ENCODE data around the gene NDST1.

NDST1 gene

DNA sequence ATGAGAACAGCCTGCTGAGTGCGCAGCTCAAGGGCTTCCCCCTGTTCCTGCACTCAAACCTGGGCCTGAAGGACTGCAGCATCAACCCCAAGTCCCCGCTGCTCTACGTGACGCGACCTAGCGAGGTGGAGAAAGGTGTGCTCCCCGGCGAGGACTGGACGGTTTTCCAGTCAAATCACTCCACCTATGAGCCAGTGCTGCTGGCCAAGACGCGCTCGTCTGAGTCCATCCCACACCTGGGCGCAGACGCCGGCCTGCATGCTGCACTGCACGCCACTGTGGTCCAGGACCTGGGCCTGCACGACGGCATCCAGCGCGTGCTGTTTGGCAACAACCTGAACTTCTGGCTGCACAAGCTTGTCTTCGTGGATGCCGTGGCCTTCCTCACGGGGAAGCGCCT lies 19.9 kb downstream of the NDST1 start:
- TF ChIP-seq, protein P1, sequence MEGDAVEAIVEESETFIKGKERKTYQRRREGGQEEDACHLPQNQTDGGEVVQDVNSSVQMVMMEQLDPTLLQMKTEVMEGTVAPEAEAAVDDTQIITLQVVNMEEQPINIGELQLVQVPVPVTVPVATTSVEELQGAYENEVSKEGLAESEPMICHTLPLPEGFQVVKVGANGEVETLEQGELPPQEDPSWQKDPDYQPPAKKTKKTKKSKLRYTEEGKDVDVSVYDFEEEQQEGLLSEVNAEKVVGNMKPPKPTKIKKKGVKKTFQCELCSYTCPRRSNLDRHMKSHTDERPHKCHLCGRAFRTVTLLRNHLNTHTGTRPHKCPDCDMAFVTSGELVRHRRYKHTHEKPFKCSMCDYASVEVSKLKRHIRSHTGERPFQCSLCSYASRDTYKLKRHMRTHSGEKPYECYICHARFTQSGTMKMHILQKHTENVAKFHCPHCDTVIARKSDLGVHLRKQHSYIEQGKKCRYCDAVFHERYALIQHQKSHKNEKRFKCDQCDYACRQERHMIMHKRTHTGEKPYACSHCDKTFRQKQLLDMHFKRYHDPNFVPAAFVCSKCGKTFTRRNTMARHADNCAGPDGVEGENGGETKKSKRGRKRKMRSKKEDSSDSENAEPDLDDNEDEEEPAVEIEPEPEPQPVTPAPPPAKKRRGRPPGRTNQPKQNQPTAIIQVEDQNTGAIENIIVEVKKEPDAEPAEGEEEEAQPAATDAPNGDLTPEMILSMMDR (IDR thresholded peaks at IDR 0.05; ENCODE audit: insufficient read depth, low read length), result no peak
- TF ChIP-seq SPI1 (IDR thresholded peaks at IDR 0.05; ENCODE audit: borderline replicate concordance, low read depth), result no peak
- no peak for TF ChIP-seq GABPA (IDR thresholded peaks at IDR 0.05; ENCODE audit: low read depth)
- TF ChIP-seq POLR2AphosphoS5 (IDR thresholded peaks at IDR 0.05; ENCODE audit: low read depth), result no peak
- TF ChIP-seq, protein P2, sequence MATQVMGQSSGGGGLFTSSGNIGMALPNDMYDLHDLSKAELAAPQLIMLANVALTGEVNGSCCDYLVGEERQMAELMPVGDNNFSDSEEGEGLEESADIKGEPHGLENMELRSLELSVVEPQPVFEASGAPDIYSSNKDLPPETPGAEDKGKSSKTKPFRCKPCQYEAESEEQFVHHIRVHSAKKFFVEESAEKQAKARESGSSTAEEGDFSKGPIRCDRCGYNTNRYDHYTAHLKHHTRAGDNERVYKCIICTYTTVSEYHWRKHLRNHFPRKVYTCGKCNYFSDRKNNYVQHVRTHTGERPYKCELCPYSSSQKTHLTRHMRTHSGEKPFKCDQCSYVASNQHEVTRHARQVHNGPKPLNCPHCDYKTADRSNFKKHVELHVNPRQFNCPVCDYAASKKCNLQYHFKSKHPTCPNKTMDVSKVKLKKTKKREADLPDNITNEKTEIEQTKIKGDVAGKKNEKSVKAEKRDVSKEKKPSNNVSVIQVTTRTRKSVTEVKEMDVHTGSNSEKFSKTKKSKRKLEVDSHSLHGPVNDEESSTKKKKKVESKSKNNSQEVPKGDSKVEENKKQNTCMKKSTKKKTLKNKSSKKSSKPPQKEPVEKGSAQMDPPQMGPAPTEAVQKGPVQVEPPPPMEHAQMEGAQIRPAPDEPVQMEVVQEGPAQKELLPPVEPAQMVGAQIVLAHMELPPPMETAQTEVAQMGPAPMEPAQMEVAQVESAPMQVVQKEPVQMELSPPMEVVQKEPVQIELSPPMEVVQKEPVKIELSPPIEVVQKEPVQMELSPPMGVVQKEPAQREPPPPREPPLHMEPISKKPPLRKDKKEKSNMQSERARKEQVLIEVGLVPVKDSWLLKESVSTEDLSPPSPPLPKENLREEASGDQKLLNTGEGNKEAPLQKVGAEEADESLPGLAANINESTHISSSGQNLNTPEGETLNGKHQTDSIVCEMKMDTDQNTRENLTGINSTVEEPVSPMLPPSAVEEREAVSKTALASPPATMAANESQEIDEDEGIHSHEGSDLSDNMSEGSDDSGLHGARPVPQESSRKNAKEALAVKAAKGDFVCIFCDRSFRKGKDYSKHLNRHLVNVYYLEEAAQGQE (IDR thresholded peaks at IDR 0.05; ENCODE audit: insufficient replicate concordance, low read depth), result no peak
- no peak for DNase-seq (ENCODE audit: low read depth in 1 of 2, low spot score in 1 of 2)
- Histone ChIP-seq H3K27me3 (ENCODE audit: insufficient read depth, poor library complexity, severe bottlenecking) (no peaks in the 10 kb centered on the region), H3K4me3 (replicated peaks; ENCODE audit: insufficient read depth, low read length) (no peak overlapping the region), H3K27ac (replicated peaks) (no peak overlapping the region)

DNA sequence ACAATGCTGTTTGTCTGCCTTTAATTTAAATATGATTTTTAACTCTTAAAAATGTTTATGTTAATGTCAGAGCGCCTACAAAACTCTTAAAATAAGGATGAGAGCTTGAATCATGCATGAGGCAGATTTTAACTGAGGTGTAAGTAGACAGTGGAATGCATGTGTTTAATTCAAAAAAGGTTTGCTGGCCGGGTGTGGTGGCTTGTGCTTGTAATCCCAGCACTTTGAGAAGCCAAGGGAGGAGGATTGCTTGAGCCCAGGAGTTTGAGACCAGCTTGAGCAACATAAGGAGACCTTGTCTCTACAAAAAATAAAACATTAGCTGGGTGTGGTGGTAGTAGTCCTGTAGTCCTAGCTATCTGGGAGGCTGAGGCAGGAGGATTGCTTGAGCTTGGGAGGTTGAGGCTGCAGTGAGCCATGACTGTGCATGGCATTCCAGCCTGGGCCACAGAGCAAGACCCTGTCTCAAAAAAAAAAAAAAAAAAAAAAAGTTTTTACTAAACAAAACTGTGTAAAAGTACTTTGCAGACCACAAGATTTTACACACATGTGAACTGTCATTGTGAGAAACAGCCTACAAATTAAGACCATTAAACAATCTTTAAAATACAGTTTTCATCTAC lies 21.1 kb downstream of the NDST1 start:
- Histone ChIP-seq H3K4me3 (replicated peaks; ENCODE audit: insufficient read depth, low read length) (no peak overlapping the region), H3K27me3 (ENCODE audit: insufficient read depth, poor library complexity, severe bottlenecking) (no peaks in the 10 kb centered on the region), H3K27ac (replicated peaks) (no peak overlapping the region)
- no peak for DNase-seq (ENCODE audit: low read depth in 1 of 2, low spot score in 1 of 2)
- TF ChIP-seq, protein P1 (IDR thresholded peaks at IDR 0.05; ENCODE audit: insufficient read depth, low read length), result no peak
- TF ChIP-seq SPI1 (IDR thresholded peaks at IDR 0.05; ENCODE audit: borderline replicate concordance, low read depth) (no peak), GABPA (IDR thresholded peaks at IDR 0.05; ENCODE audit: low read depth) (no peak), POLR2AphosphoS5 (IDR thresholded peaks at IDR 0.05; ENCODE audit: low read depth) (no peak)
- TF ChIP-seq, protein P2 (IDR thresholded peaks at IDR 0.05; ENCODE audit: insufficient replicate concordance, low read depth), result no peak

DNA sequence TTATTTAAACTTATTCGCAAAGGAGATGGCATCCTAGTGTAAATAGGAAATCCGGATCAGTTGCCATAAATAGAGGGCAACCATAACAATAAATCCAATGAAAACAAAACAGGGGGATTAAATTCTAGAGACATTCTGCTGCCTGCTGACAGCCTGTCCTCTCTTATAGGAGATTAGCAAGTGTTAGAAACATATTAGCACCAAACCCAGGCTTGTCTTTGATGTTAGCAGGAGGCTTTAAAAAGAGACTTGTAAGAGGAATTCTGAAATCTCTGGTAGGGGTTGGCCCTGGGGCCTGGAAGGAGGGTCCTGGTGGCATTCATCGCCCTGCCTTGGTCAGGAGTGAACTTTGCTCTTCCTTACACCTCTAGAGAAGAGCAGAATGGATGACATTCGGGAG lies 21.6 kb downstream of the NDST1 start:
- H3K4me3 ChIP-seq (replicated peaks; ENCODE audit: insufficient read depth, low read length), result no peak overlapping the region
- no peak for DNase-seq (ENCODE audit: low read depth in 1 of 2, low spot score in 1 of 2)
- no peak overlapping the region for H3K27ac ChIP-seq (replicated peaks)
- TF ChIP-seq SPI1 (IDR thresholded peaks at IDR 0.05; ENCODE audit: borderline replicate concordance, low read depth) (no peak), GABPA (IDR thresholded peaks at IDR 0.05; ENCODE audit: low read depth) (no peak), POLR2AphosphoS5 (IDR thresholded peaks at IDR 0.05; ENCODE audit: low read depth) (no peak)
- TF ChIP-seq, protein P1 (IDR thresholded peaks at IDR 0.05; ENCODE audit: insufficient read depth, low read length), result no peak
- TF ChIP-seq, protein P2 (IDR thresholded peaks at IDR 0.05; ENCODE audit: insufficient replicate concordance, low read depth), result no peak
- H3K27me3 ChIP-seq (ENCODE audit: insufficient read depth, poor library complexity, severe bottlenecking), result no peaks in the 10 kb centered on the region

Data from HL-60 (cell line).